Measurements from ENCODE around the gene DIDO1.

- no peak for TF ChIP-seq CTCF (IDR thresholded peaks at IDR 0.05)
- TF ChIP-seq POLR2AphosphoS5 (IDR thresholded peaks at IDR 0.05): no peak
Measured at GRCh38 chr20:62964700-62965099, 38.4 kb upstream of the DIDO1 start.
